ENCODE results near the gene THADA.

DNA sequence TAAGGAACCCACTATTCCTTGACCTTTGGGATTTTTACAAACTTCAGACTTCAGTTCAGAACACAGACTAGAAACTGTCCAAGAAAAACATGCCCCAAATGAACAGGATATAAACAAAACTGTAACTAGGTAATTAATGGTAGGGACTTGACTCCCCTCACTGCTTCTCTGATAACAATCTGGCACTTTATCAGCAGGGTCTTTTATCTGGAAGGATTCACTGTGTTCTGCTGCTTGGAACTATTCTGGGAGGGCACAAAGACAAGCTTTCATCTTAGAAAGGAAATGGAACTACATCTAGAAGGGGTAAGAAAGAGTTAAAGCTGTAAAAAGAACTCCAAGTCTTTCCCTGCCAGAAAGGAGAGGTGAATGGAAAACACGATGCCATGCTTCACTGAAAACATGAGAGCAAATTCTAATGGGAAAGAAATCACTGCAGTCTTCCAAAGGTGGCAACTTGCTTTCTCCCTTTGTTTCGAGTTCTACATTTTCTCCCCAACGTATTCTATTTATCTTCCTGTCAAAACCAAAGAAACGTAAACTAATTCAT is 181.2 kb downstream of the THADA start:
- TF ChIP-seq, protein P1, sequence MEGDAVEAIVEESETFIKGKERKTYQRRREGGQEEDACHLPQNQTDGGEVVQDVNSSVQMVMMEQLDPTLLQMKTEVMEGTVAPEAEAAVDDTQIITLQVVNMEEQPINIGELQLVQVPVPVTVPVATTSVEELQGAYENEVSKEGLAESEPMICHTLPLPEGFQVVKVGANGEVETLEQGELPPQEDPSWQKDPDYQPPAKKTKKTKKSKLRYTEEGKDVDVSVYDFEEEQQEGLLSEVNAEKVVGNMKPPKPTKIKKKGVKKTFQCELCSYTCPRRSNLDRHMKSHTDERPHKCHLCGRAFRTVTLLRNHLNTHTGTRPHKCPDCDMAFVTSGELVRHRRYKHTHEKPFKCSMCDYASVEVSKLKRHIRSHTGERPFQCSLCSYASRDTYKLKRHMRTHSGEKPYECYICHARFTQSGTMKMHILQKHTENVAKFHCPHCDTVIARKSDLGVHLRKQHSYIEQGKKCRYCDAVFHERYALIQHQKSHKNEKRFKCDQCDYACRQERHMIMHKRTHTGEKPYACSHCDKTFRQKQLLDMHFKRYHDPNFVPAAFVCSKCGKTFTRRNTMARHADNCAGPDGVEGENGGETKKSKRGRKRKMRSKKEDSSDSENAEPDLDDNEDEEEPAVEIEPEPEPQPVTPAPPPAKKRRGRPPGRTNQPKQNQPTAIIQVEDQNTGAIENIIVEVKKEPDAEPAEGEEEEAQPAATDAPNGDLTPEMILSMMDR (IDR thresholded peaks at IDR 0.05; ENCODE audit: borderline replicate concordance, extremely low read depth, low read length, poor library complexity, severe bottlenecking) = no peak
- no peak for TF ChIP-seq EZH2 (IDR thresholded peaks at IDR 0.05; ENCODE audit: borderline replicate concordance, low read depth, low read length, severe bottlenecking)
